ENCODE measurements around the gene SCFD1.

The SCFD1 gene

DNA sequence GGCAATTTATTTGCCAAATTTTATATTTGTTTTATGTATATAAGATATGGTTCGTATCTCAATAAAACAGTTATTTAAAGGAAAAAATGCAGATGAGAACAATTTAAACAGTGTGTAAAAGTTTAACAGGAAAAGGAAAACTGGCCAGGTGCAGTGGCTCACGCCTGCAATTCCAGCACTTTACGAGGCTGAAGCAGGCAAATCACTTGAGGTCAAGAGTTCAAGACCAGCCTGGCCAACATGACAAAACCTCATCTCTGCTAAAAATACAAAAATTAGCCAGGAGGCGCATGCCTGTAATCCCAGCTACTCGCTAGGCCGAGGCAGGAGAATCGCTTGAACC is 40.9 kb upstream of the SCFD1 start:
- TF ChIP-seq, protein P1, sequence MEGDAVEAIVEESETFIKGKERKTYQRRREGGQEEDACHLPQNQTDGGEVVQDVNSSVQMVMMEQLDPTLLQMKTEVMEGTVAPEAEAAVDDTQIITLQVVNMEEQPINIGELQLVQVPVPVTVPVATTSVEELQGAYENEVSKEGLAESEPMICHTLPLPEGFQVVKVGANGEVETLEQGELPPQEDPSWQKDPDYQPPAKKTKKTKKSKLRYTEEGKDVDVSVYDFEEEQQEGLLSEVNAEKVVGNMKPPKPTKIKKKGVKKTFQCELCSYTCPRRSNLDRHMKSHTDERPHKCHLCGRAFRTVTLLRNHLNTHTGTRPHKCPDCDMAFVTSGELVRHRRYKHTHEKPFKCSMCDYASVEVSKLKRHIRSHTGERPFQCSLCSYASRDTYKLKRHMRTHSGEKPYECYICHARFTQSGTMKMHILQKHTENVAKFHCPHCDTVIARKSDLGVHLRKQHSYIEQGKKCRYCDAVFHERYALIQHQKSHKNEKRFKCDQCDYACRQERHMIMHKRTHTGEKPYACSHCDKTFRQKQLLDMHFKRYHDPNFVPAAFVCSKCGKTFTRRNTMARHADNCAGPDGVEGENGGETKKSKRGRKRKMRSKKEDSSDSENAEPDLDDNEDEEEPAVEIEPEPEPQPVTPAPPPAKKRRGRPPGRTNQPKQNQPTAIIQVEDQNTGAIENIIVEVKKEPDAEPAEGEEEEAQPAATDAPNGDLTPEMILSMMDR (IDR thresholded peaks at IDR 0.05), result no peak
- Histone ChIP-seq H3K27ac (no peak overlapping the region), H3K4me3 (no peak overlapping the region)
- DNase-seq (ENCODE audit: low spot score), result no peak

DNA sequence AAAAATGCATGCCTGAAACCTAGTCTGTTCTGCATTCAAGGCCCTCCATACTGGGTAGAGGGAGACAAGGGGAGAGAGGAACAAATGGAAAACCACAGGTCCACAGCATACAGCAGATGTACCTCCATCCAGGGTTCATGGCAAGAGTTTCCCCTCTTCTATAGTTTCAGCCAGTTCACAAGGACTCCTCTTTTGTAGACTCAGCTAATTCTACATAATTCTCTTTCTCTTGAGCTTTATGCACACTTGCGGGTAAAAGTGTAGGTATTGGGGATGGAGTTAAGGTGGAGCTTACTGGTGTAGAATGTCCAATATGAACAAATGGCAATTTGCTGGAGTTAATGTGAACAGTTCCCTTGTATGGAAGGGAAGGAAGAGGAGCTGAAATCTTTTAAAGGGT is 39.7 kb upstream of the SCFD1 start:
- TF ChIP-seq, protein P1 (IDR thresholded peaks at IDR 0.05), result no peak
- no peak overlapping the region for H3K27ac ChIP-seq
- DNase-seq (ENCODE audit: low spot score), result no peak
- no peak overlapping the region for H3K4me3 ChIP-seq

DNA sequence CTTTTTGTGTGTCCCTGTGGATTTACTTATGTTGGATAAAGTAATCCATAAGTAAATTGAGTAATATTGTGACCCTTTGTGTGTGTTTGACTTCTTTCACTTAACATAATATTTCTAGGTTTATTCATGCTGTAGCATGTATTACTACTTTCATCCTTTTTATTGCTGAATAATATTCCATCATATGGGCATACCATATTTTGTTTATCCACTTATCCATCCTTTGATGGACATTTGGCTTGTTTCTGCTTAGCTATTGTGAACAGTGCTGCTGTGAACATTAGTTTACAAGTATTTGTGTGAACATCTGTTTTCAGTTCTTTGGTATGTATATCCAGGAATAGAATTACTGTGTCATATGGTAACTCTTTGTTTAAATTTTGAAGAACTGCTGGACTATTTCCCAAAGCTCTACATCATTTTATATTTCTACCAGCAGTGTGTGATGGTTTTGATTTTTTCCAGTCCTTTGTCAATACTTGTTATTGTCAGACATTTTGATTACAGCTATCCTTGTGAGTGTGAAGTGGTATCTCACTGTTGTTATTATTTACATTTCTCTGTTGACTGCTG is 38.0 kb upstream of the SCFD1 start:
- no peak overlapping the region for H3K4me3 ChIP-seq
- TF ChIP-seq, protein P1 (IDR thresholded peaks at IDR 0.05), result no peak
- DNase-seq (ENCODE audit: low spot score), result no peak
- H3K27ac ChIP-seq, result no peak overlapping the region

DNA sequence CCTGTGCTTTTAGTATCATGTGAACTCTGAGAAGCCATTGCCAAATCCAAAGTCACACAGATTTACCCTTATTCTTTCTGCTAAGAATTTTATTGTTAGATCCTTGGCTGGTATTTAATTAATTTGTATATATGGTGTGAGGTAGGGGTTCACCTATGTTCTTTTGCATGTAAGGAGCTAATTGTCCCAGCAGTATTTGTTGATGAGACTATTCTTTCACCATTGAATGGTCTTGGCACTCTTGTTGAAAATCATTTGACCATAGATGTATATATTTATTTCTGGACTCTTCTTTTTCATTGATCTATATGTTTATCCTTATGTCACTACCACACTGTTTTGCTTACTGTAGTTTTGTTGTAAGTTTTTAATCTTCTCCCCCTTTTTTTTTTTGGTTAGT is 36.9 kb upstream of the SCFD1 start:
- TF ChIP-seq, protein P1 (IDR thresholded peaks at IDR 0.05), result no peak
- DNase-seq (ENCODE audit: low spot score), result no peak
- Histone ChIP-seq H3K27ac (no peak overlapping the region), H3K4me3 (no peak overlapping the region)

DNA sequence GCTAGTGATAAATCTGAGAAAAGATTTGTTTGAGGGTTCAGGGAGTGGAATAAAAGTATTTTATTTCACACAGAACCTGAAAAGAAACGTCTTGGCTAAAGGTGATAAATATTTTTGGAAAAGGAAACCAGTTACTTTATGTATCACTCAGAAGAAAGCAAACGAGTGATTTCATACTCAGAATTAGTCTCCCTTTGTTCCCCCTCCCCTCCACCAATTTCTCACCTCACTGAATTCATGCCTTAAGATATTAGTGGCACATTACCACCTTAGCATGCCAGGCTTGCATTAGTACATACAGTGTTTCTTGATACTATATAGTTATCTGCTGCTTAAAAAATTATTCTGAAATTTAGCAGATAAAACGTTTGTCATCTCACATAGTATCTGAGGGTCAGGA is 35.0 kb upstream of the SCFD1 start:
- TF ChIP-seq, protein P1 (IDR thresholded peaks at IDR 0.05), result no peak
- H3K4me3 ChIP-seq, result no peak overlapping the region
- H3K27ac ChIP-seq, result no peak overlapping the region
- no peak for DNase-seq (ENCODE audit: low spot score)

DNA sequence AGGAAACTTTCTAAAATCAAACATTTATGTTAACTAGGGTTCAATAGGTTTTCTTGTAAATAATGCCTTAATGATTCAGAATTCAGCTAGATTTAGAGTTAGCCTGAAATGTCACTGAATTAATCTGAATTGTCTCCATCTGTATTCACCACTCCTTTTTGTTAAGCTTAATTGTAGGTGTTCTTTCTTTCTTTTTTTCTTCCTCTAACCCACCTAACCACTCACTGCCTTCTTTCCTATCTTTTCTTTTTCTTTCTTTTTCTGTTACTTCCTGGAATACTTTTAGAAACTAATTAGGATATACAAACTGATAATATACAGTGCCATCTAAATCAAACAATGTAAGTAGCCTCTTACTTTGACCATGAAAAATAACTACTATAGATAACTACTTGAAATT is 33.2 kb upstream of the SCFD1 start:
- no peak overlapping the region for H3K27ac ChIP-seq
- no peak for DNase-seq (ENCODE audit: low spot score)
- TF ChIP-seq, protein P1 (IDR thresholded peaks at IDR 0.05), result no peak
- H3K4me3 ChIP-seq, result no peak overlapping the region

DNA sequence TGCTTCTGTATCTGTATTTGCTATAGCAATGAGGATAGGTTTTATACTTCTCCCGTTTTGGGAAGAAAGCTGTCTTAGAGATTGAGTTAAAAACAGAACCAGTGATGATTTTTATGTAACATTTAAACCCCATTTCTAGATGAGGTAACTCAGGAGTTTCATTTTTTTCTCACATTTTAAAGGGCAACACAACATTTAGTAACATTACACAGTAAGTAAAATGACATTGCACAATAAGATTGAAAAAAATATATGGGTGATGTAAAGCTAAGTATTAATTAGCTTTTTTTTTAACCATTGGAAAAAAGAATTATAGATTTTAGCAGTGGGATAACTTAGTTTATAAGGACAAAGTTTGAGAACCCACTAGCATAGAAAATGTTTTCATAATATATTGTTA is 25.2 kb upstream of the SCFD1 start:
- DNase-seq (ENCODE audit: low spot score), result no peak
- TF ChIP-seq, protein P1 (IDR thresholded peaks at IDR 0.05), result no peak
- Histone ChIP-seq H3K27ac (no peak overlapping the region), H3K4me3 (no peak overlapping the region)
